Mesothelial cell of epicardium (in vitro differentiated cells): ENCODE results near the gene DNAJC13. TPM values are rescaled to one million over a fixed set of nuclear protein-coding genes. Genes with fewer than 3 reads are reported as not detected.
"Not testable (repeated sequence)": the region's sequence is repeated elsewhere in the genome, so short reads cannot be mapped to it uniquely, and the experiment has no call there.

Source experiments
- DNase-seq, 2 experiments: peaks; one replicate each; pipeline ENCODE4 v3.0.0; 2021; ENCODE audit warnings: low spot score in 2 of 2; ENCODE audit not compliant: unreplicated experiment in 2 of 2
- H3K27ac Mint-ChIP-seq: 2 replicates; pipeline ENCODE4 v1.8.0; 2021; ENCODE audit warnings: mixed read lengths
- H3K27me3 Mint-ChIP-seq: 2 replicates; pipeline ENCODE4 v1.8.0; 2021; ENCODE audit warnings: low read depth, mixed read lengths
- H3K36me3 Mint-ChIP-seq: 2 replicates; pipeline ENCODE4 v1.8.0; 2021; ENCODE audit warnings: mixed read lengths
- H3K4me1 Mint-ChIP-seq: 2 replicates; pipeline ENCODE4 v1.8.0; 2021; ENCODE audit warnings: mixed read lengths
- H3K4me3 Mint-ChIP-seq: 2 replicates; pipeline ENCODE4 v1.8.0; 2021; ENCODE audit warnings: mild to moderate bottlenecking, moderate library complexity, mixed read lengths
- H3K9me3 Mint-ChIP-seq: 2 replicates; pipeline ENCODE4 v1.8.0; 2021; ENCODE audit warnings: mixed read lengths
- total RNA-seq: library from RNA; stranded (reverse); gene quantifications from 3 replicates; pipeline ENCODE4 v1.2.1, GENCODE V29; 2021
- TF ChIP-seq, protein P1 (sequence below): fragments of 200-600 bp; sonication (generic); IDR thresholded peaks from one replicate; pipeline ENCODE4 v1.5.0; 2021; ENCODE audit warnings: antibody characterized with exemption; ENCODE audit not compliant: unreplicated experiment

Gene DNAJC13
- total RNA-seq, 1 donor from 2014 or later = 37.8 TPM

DNA sequence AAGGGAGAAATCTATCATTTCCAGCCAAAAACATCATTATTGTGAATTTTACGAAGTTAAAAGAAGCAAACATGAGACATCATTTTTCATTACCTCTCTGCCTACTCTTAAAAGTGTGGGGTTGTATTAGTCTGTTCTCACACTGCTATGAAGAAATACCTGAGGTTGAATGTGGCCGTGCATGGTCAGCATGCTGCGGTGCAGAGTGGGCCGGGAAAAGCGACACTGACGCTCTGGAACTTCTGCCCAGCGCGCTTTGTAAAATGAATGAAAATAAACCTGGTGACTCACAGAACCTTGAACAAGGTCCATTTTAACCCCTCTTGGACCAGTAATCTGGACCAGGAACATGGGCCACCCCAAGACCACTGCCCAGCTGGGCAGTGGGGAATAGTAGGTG is 31.0 kb upstream of the DNAJC13 start:
- no peaks in the 10 kb centered on the region for H3K36me3 Mint-ChIP-seq
- H3K4me1 Mint-ChIP-seq = peaks cover 1% of the 10 kb centered on the region
- H3K4me3 Mint-ChIP-seq = no peak overlapping the region
- H3K27ac Mint-ChIP-seq = no peak overlapping the region
- H3K9me3 Mint-ChIP-seq = no peaks in the 10 kb centered on the region
- H3K27me3 Mint-ChIP-seq = peaks cover 8% of the 10 kb centered on the region
- TF ChIP-seq, protein P1, sequence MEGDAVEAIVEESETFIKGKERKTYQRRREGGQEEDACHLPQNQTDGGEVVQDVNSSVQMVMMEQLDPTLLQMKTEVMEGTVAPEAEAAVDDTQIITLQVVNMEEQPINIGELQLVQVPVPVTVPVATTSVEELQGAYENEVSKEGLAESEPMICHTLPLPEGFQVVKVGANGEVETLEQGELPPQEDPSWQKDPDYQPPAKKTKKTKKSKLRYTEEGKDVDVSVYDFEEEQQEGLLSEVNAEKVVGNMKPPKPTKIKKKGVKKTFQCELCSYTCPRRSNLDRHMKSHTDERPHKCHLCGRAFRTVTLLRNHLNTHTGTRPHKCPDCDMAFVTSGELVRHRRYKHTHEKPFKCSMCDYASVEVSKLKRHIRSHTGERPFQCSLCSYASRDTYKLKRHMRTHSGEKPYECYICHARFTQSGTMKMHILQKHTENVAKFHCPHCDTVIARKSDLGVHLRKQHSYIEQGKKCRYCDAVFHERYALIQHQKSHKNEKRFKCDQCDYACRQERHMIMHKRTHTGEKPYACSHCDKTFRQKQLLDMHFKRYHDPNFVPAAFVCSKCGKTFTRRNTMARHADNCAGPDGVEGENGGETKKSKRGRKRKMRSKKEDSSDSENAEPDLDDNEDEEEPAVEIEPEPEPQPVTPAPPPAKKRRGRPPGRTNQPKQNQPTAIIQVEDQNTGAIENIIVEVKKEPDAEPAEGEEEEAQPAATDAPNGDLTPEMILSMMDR = no peak
- no peak for DNase-seq

DNA sequence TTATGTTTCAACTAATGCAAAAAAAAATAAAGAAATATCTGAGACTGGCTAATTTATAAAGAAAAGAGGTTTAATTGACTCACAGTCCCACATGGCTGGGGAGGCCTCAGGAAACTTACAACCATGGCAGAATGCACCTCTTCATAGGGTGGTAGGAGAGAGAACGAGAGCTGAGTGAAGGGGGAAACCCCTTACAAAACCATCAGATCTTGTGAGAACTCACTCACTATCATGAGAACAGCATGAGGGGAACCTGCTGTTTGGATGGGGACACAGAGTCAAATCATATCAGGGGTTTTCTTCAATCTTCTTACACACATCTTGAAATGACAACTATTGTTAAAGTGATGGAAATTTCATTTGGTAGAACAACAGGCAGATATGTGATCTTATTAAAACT is 24.6 kb upstream of the DNAJC13 start:
- not testable (repeated sequence) for H3K4me3 Mint-ChIP-seq, H3K9me3 Mint-ChIP-seq, DNase-seq, H3K27ac Mint-ChIP-seq, H3K36me3 Mint-ChIP-seq, H3K27me3 Mint-ChIP-seq
- peaks cover 11% of the 10 kb centered on the region for H3K4me1 Mint-ChIP-seq

DNA sequence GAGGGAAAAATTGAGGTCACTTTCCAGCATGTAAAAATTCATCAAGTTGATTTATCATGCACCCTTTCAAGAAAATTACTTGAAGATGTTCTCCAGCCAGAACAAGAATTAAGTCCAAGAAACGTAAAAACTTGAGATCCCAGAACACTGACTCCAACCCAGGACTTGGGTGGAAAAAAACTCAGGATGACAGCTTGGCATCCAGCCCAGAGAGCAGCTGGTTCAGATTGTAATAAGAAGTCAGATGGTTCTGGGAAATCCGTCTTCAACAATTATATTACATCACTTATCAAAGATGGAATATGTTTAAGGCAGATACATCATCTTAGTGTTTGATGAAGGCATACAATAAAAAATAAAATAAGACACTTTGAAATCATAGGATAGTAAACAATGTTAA is 23.0 kb upstream of the DNAJC13 start:
- H3K9me3 Mint-ChIP-seq = peaks cover 4% of the 10 kb centered on the region
- H3K36me3 Mint-ChIP-seq = no peaks in the 10 kb centered on the region
- TF ChIP-seq, protein P1 = no peak
- peak overlapping the region; percentile 13 for H3K27ac Mint-ChIP-seq
- H3K4me1 Mint-ChIP-seq = peaks cover 11% of the 10 kb centered on the region
- no peaks in the 10 kb centered on the region for H3K27me3 Mint-ChIP-seq
- DNase-seq = no peak
- no peak overlapping the region for H3K4me3 Mint-ChIP-seq

DNA sequence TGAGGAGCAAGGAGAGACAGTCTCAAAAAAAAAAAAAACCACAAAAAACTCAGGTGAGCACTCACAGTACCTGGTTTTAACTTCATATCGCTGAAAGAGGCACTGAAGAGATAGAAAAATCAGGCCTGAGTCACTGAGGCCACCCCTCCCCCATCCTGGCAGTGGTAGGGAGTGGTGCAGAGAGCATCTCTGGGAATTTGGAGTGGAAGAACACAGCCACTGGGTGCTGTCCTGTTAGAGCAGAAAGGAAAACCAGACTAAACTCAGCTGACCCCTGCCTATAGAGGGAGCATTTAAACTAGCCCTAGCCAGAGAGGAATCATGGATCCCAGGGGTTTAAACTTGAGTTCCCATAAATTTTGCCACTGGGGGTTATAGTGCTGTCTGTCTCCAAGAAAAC is 22.2 kb upstream of the DNAJC13 start:
- no peaks in the 10 kb centered on the region for H3K27me3 Mint-ChIP-seq
- peaks cover 4% of the 10 kb centered on the region for H3K9me3 Mint-ChIP-seq
- TF ChIP-seq, protein P1 = no peak
- H3K4me3 Mint-ChIP-seq = no peak overlapping the region
- H3K36me3 Mint-ChIP-seq = no peaks in the 10 kb centered on the region
- H3K4me1 Mint-ChIP-seq = peaks cover 11% of the 10 kb centered on the region
- H3K27ac Mint-ChIP-seq = no peak overlapping the region
- no peak for DNase-seq

DNA sequence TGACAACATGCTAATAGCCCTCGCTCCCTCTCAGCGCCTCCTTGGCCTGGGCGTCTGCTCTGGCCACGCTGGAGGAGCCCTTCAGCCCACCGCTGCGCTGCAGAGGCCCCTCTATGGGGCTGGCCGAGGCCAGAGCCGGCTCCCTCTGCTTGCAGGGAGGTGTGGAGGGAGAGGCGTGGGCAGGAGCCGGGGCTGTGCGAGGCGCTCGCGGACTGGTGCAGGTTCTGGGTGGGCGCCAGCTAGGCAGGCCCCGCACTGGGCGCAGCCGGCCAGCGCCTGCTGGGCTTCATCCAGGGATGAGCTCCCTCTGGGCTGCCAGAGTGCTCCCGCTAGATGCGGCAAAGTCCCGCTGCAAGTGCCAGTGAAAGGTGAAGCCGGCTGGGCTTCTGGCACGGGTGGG is 21.0 kb upstream of the DNAJC13 start:
- Mint-ChIP-seq H3K27ac (no peak overlapping the region), H3K4me3 (no peak overlapping the region), H3K27me3 (no peaks in the 10 kb centered on the region), H3K4me1 (peaks cover 11% of the 10 kb centered on the region), H3K36me3 (no peaks in the 10 kb centered on the region), H3K9me3 (peaks cover 4% of the 10 kb centered on the region)
- TF ChIP-seq, protein P1 = no peak
- no peak for DNase-seq

DNA sequence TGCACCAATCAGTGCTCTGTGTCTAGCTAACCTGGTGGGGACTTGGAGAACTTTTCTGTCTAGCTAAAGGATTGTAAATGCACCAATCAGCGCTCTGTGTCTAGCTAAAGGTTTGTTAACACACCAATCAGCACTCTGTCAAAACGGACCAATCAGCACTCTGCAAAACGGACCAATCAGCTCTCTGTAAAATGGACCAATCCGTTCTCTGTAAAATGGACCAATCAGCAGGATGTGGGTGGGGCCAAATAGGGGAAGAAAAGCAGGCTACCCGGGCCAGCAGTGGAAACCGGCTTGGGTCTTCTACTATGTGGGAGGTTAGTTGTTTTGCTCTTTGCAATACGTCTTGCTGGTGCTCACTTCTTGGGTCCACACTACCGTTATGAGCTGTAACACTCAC is 20.5 kb upstream of the DNAJC13 start:
- H3K36me3 Mint-ChIP-seq, H3K4me3 Mint-ChIP-seq, DNase-seq, H3K9me3 Mint-ChIP-seq, H3K27me3 Mint-ChIP-seq, H3K27ac Mint-ChIP-seq: not testable (repeated sequence)
- peaks cover 11% of the 10 kb centered on the region for H3K4me1 Mint-ChIP-seq
